Adipose tissue (tissue), 3 donors: ENCODE measurements around the gene OSBP2. TPM values are rescaled to one million over a fixed set of nuclear protein-coding genes. Genes with fewer than 3 reads are reported as not detected.

ENCODE experiments used
- H3K27ac ChIP-seq: one replicate; pipeline ENCODE4 v1.5.1; 2013; ENCODE audit warnings: low read depth, low read length
- WGBS, 3 donors: extraction: QIAGEN DNeasy Blood & Tissue Kit; methylation state at CpG; one replicate each; pipeline ENCODE4 v1.1.7; 2013; 5-methylcytosine and 5-hydroxymethylcytosine counted together
- polyA plus RNA-seq, 3 donors: library from polyadenylated mRNA; stranded (reverse); fragments of 200-250 nt; gene quantifications; one replicate each; pipeline ENCODE4 v1.2.3, GENCODE V29; 2013
- donor health status: healthy with polysubstance abuse.
- donor health status: Bipolar disorder and iron deficiency.
- donor health status: healthy.

Gene OSBP2
- polyA plus RNA-seq = 1 to 10 TPM in 1 of 3 donors, under 1 TPM in 2; 0.58 to 1.1 (median 0.79) TPM

GRCh38 chr22:30694640-30695350 lies at the start of gene OSBP2:
OSBP2 (plus strand) TSS chr22:30694874; CDS start chr22:30694910, 36 bp downstream.
- 2 to 7% (median 2%) methylated on average over 34 to 87 of the region's 88 CpGs for WGBS, 3 donors

GRCh38 chr22:30646518-30647160 lies 48.0 kb upstream of the OSBP2 start:
- 94 to 95% (median 94%) methylated on average over 25 of the region's 25 CpGs for WGBS, 3 donors
- no peak overlapping the region for H3K27ac ChIP-seq

More at GRCh38 chr22:30694640-30695350, at the start of gene OSBP2:
- H3K27ac ChIP-seq = no peak within 1 kb of the TSS

GRCh38 chr22:30647536-30647935 lies 47.1 kb upstream of the OSBP2 start:
- whole genome bisulfite sequencing, 3 donors = 69 to 81% (median 73%) methylated on average over 3 of the region's 3 CpGs

GRCh38 chr22:30648825-30649224 lies 45.8 kb upstream of the OSBP2 start:
- WGBS, 3 donors = 82 to 97% (median 87%) methylated on average over 3 of the region's 3 CpGs
- no peak overlapping the region for H3K27ac ChIP-seq

More at GRCh38 chr22:30647536-30647935, 47.1 kb upstream of the OSBP2 start:
- H3K27ac ChIP-seq = no peak overlapping the region

DNA sequence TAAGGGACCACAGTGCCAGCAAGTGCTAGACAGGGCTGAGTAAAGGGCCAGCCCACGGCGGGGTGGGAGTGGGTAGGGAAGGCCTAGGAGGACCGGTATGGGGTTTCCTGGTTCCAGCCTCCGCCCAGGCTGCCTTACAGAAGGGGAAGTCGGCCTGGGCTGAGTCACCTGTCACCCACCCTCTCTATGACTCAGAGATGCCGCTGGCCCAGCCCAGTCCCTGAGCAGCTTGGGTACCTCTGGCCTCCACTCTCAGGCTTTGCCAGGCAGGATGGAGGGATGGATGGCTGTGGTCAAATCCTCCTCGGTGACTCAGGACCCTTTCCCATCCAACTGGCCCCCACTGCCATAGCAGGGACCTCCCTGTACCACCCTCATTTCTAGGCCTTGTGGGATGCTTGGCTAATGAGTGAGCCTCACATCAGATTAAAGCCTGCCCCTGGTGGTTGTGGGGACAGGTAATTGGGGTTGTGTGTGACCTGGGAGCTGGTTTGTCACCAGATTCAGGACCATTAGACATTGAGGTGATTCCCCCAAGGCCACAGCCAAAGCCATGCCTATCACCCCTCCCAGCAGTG lies 45.2 kb upstream of the OSBP2 start:
- H3K27ac ChIP-seq = no peak overlapping the region
- WGBS, 3 donors = 28 to 66% (median 47%) methylated on average over 5 to 7 of the region's 7 CpGs

GRCh38 chr22:30650508-30651116 lies 44.1 kb upstream of the OSBP2 start:
- 53 to 60% (median 54%) methylated on average over 5 of the region's 5 CpGs for WGBS, 3 donors
- no peak overlapping the region for H3K27ac ChIP-seq

DNA sequence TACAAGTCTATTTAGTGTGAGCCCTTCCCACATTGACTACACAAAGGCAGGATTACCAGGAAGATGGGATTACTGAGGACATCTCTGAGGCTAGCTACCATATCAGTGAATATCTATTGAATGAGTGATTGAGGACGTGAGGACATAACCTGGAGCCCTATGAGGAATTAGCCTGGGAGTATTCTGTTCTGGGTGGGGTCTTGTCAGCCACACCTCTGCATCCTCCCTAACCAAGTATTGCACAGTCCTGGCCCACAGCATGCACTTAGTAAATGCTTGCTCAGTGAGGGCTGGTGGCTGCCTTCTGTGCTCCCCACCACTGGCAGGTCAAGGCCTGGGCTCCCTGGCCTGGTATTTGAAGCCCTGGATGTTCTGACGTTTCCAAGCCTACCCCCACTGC lies 41.8 kb upstream of the OSBP2 start:
- H3K27ac ChIP-seq = no peak overlapping the region
- 81 to 95% (median 89%) methylated on average over 2 of the region's 2 CpGs for WGBS, 3 donors

DNA sequence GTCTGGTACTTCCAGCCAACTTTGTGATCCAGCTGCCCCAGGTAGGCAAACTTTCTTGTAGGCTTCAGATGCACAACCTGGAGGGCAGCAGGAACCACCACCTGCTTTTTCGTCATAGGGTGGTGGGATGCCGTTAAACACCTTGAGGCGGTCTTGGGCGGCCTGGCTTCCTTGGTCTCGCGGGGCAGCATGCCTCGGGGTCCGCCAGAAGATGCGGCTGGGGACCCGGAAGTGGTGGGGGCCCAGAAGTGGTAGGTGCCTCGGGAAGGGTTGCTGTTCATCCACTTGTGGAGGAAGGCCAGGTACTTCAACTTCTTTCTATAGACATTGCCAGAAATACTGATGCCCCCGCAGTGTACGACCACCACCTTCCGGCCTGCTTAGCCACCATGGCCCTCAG lies 40.3 kb upstream of the OSBP2 start:
- WGBS, 3 donors = 97% methylated on average over 14 of the region's 14 CpGs
- H3K27ac ChIP-seq = no peak overlapping the region

DNA sequence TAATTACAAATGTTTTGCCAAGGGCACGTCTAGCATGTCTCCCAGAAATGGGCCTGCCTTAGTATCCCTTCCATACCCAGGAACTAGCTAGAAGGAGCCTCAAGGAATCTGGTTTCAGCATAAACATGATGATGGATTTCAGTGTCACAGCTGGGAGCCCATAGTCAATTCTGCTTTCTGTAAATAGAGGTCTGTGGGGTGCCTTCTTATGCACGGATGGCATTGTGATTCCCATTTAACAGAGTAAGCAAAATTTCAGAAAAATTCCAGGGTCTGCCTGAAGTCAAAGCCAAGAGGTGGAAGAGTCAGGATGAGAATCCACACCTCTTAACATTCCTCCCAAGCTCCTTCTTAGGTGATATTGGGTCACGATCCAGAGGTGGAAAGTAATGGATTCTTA lies 39.1 kb upstream of the OSBP2 start:
- WGBS, 3 donors = 78 to 83% (median 81%) methylated on average over 3 of the region's 3 CpGs
- H3K27ac ChIP-seq = no peak overlapping the region

DNA sequence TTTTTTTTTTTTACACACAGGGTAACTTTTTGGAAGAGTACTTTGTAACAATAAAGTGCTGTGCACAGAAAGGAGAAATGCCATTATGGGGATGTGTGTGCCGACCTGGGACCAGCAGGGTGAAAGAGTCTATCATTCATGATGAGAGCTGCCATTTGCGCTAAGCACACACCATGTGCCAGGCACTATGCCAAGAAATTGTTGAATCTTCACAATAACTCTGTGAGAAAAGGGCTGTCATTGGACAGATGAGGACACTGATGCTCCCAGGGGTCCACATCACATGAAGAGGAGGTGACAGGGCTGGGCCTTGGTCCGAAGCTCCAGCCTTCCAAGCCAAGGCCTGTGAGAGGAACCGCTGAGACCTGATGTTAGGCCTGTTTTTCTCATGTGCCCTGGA lies 32.6 kb upstream of the OSBP2 start:
- 90 to 93% (median 91%) methylated on average over 4 of the region's 4 CpGs for WGBS, 3 donors
- no peak overlapping the region for H3K27ac ChIP-seq

DNA sequence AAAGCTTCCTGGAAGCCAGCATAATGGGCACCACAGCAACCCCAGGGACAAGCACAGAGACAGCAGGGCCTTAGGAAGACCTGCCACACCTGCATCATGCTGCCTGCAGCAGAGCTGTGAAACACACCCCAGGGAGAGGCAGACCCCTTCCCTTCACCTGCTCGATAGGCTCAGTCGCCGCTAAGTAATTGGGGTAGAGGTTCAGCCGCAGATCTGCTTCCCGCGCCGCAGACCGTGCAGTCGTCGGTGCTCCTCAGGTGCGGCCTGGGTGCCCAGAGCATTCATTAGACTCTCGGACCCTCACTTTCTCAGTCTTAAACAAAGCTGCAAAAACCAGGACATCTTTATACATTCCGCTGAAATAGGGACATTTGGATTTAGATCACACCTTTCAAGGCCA lies 29.9 kb upstream of the OSBP2 start:
- H3K27ac ChIP-seq = no peak overlapping the region
- 97% methylated on average over 13 of the region's 13 CpGs for WGBS, 3 donors

GRCh38 chr22:30665266-30665665 lies 29.4 kb upstream of the OSBP2 start:
- no peak overlapping the region for H3K27ac ChIP-seq
- 86 to 91% (median 87%) methylated on average over 2 of the region's 2 CpGs for WGBS, 3 donors

- no peak overlapping the region for H3K27ac ChIP-seq
- WGBS, 3 donors = 93 to 96% (median 95%) methylated on average over 4 of the region's 4 CpGs
Observed at GRCh38 chr22:30665786-30666185, 28.9 kb upstream of the OSBP2 start.

DNA sequence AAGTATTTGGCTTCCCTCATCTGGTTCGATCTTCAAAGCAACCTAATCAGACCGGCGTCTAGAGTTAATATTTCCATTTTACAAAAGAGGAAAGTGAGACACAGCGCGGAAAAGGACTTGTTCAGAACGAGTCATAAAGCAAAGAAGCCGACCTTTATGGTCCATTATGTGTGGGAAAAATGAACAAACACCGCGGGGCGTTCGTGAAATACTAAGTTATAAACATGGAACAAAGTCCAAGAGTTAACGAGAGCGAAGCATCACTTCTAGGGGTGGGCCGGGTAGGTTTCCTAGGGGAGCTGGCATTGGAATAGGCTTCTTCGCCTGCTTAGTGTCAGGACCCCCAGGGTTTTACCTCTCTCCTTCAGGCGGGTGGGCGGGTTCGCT lies 27.6 kb upstream of the OSBP2 start:
- H3K27ac ChIP-seq = no peak overlapping the region
- WGBS, 3 donors = 0 to 1% (median 0%) methylated on average over 18 of the region's 18 CpGs

DNA sequence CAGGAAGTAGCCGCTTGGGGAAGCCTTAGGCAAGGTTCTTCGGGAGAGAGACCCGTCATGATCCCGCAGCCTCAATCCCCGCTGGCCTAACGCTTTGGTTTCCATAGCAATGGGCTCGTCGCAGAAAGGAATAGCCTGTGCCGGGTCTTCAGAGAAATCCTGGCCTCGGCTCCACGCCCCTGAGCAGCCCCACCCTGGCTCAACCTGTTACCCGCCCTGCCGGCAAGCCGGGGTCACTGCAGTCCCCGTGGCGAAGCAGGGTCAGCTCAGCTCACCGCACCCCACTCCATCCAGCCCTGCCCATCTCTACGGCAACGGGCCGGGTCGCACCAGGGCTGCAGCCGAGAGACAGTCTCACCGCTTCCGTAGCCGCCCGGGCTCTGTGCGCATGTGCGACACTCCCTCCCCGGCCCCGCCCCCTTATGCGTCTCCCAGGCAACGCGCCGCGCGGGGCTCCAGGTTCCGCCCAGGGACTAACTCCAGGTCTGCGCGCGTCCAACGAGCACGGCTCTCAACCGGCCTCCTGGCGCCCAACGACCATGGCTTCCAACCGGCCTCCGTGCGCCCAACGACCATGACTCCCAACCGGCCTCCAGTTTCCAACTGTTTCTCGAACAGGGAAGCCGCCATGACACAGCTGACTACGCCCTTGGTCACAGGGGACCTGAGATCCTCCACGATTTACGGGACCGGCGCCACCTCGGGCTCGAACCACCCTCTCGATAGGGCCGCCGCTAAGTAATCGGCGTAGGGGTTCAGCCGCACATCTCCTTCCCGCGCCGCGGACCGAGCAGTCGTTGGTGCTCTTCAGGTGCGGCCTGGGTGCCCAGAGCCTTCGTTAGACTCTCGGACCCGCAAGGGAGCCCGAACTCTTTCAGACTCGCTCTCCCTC lies 26.9 kb upstream of the OSBP2 start, which contains the start of gene DUSP18:
DUSP18 (minus strand) TSS at position 382 of the 892 bp plus-strand sequence. CDS start 3,872 bp downstream, outside the sequence.
- WGBS, 3 donors = 0 to 1% (median 0%) methylated on average over 77 of the region's 77 CpGs
- no peak within 1 kb of the TSS for H3K27ac ChIP-seq

GRCh38 chr22:30668386-30668710 lies 26.3 kb upstream of the OSBP2 start:
- H3K27ac ChIP-seq = no peak overlapping the region
- 25 to 42% (median 37%) methylated on average over 10 of the region's 10 CpGs for WGBS, 3 donors

DNA sequence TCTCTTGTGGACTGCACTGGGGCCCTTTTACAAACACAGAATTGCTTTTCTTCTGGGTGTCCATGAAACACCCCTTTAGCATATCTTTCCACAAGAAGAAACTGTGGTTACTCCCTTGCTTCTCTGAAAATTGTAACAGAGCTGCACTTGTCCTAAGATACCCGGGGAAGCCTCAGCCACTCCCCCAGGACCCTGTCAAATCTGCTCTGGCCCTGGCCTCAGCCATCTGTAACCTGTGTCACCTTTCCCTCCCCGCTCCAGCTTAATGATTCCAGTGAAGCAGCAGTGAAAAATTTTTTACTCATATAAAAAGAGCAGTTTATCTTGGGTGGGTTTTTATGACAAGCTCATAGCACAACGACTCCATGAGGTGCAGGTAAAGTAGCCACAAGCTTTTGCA lies 23.6 kb upstream of the OSBP2 start:
- no peak overlapping the region for H3K27ac ChIP-seq
- 72 to 85% (median 80%) methylated on average over 3 of the region's 3 CpGs for WGBS, 3 donors

GRCh38 chr22:30673136-30673535 lies 21.5 kb upstream of the OSBP2 start:
- WGBS, 3 donors = 80 to 92% (median 82%) methylated on average over 4 of the region's 4 CpGs
- no peak overlapping the region for H3K27ac ChIP-seq
